GM18520 (cell line): ENCODE measurements around the gene KDELR1.
"Not testable (repeated sequence)": the region's sequence is repeated elsewhere in the genome, so short reads cannot be mapped to it uniquely, and the experiment has no call there.

Source experiments
- ATAC-seq: cut with Tn5 transposase; IDR thresholded peaks from one replicate; pipeline ENCODE4 v1.9.1; 2021; ENCODE audit not compliant: unreplicated experiment

Gene KDELR1

GRCh38 chr19:48397263-48398101 is 6.1 kb upstream of the KDELR1 start:
- ATAC-seq, result no peak

- ATAC-seq, result no peak
Observed at GRCh38 chr19:48396824-48397176, 5.4 kb upstream of the KDELR1 start.

- ATAC-seq, result no peak
Observed at GRCh38 chr19:48396016-48396823, 4.9 kb upstream of the KDELR1 start.

GRCh38 chr19:48395499-48395898 is 4.1 kb upstream of the KDELR1 start:
- no peak for ATAC-seq

DNA sequence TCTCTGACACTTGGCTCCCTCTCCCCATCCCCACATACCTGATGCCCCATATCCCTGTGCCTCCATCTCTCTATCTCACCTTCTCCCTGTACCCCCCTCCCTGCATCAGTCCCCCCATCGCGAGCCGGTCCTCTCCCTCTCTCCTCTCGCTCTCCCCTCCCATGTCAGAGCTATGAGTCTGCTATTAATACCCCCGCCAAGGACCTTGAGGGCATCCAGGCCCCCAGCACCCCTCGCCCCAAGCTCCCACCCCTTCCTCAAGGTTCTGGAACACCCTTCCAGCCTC is 3.8 kb upstream of the KDELR1 start:
- no peak for ATAC-seq

- no peak for ATAC-seq
Observed at GRCh38 chr19:48394331-48395169, 3.2 kb upstream of the KDELR1 start.

DNA sequence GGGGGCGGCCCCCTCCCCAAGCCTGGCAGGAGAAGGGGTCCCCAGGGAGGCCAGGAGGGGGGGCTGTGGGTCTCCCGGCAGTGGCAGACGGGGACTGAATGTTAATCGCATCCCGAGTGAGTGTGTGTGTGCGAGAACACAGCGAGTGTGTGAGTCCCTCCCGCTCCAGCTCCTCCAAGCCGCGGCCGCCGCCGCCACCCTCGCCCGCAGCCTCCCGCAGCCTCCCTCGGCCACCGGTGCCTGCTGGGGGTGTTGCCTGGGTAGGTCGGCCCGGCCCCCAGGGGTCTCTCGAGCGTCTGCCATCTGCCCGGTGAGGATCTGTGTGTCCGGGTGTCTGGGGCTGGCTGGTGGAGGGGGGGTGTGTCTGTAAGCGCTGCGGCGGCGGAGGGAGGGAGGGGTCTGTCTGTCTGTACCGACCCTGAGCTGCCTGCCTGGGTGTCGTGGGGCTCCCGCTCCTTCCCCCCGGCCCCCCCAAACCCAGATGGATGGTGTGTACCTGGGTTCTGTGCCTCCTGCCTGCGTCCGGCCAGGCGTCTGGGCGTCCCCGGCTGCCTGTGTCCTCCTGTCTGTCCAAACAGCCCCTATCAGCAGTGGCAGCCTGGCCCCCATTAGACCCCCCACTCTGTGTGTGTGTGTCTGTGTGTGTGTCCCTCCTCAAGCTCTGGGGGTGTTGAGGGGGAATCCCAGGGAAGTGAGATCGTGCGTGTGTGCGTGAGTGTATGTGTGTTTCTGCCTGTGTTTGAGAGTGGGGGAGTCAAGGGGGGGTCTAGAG is 2.4 kb upstream of the KDELR1 start, which contains the start of gene GRIN2D:
Gene GRIN2D, plus strand, starts transcription at position 110 of the 772 bp plus-strand sequence. CDS start 4,725 bp downstream, outside the sequence.
- no peak for ATAC-seq

- no peak for ATAC-seq
Observed at GRCh38 chr19:48392860-48393558, 1.7 kb upstream of the KDELR1 start.

DNA sequence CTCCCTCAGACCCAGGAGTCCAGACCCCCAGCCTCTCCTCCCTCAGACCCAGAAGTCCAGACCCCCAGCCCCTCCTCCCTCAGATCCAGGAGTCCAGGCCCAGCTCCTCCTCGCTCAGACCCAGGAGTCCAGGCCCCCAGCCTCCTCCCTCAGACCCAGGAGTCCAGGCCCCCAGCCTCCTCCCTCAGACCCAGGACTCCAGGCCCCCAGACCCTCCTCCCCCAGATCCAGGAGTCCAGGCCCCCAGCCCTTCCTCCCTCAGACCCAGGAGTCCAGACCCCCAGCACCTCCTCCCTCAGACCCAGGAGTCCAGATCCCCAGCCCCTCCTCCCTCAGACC is 624 bp upstream of the KDELR1 start:
- ATAC-seq, result not testable (repeated sequence)

- no peak for ATAC-seq
Observed at GRCh38 chr19:48390188-48391099, 907 bp downstream of the KDELR1 start.

GRCh38 chr19:48386981-48387380 is 4.4 kb downstream of the KDELR1 start:
- no peak for ATAC-seq

DNA sequence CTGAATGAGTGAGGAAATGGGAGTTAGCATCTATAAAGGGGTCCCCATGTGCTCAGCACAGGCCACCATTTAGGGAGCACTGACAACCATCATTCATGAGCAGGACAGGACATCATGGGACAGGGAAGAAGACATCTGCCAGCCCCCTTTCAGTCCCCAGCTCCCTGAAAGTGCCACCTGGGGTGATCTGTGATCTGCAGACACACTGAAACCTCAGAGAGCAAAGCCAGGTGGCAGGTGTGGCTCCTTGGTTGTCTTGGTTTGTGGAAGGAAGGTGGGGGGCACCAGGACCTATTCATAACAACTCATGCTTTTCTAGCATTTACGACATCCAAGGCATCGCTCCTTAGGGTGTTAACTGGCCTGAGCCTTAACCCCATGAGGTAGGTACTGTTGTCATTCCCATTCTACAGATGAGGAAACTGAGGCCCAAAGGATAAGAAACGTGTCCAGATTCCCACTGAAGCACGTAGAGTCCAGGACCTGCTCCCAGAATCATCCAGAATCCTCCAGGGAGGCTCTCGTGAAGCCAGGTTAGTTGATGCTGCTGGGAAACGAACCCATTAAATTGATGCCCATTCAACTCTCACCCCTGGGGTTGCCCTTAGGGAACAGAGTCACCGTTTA is 5.8 kb downstream of the KDELR1 start:
- ATAC-seq, result no peak

- ATAC-seq, result no peak
Observed at GRCh38 chr19:48382286-48382685, 9.1 kb downstream of the KDELR1 start.

- no peak for ATAC-seq
Observed at GRCh38 chr19:48381178-48381950, 10.0 kb downstream of the KDELR1 start.

DNA sequence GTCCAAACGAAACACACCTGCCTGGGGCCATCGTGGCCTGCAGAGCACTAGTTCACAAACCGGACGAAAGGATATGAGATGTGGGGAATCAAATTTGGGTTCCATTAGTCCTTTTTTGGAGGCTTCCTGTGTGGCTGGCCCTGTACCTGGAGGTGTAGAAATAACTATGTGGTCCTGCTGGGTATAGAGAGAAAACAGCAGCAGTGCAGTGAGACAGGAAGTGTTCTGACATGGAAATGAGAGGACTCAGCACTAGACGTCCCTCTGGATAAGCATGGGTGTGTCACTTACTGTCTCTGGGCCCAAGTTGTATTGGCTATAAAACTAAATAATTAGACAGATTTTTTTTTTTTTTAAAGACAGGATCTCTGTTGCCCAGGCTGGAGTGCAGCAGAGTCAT is 12.3 kb downstream of the KDELR1 start:
- no peak for ATAC-seq

DNA sequence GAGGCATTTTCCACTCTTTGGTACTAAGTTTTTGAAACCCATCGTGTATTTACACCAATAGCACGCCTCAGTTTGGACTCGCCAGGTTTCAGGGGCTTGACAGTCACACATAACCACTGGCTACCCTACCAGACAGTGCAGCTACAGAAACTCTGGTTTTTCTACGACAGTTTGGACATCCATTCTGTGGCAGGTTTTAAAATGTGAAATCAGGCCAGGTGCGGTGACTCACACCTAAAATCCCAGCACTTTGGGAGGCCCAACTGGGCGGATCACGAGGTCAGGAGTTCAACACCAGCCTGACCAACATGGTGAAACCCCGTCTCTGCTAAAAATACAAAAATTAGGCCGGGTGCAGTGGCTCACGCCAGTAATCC is 13.2 kb downstream of the KDELR1 start:
- no peak for ATAC-seq

GRCh38 chr19:48373567-48373966 is 17.8 kb downstream of the KDELR1 start:
- no peak for ATAC-seq

GRCh38 chr19:48372904-48373303 is 18.4 kb downstream of the KDELR1 start:
- ATAC-seq, result no peak
